Neural cell (in vitro differentiated cells): ENCODE measurements around the gene FAM107B. TPM values are rescaled to one million over a fixed set of nuclear protein-coding genes. Genes with fewer than 3 reads are reported as not detected.

ENCODE experiments used
- H2AFZ ChIP-seq: fragments of 200-600, 300-800 bp; sonication (generic), shearing (Covaris generic); 2 replicates; pipeline ENCODE4 v1.6.0; 2014; ENCODE audit warnings: low read depth, mild to moderate bottlenecking, antibody characterized with exemption, low read length, moderate library complexity
- H3F3A ChIP-seq: fragments of 200-600 bp; shearing (Covaris generic); 2 replicates; pipeline ENCODE4 v1.6.1; 2016; ENCODE audit warnings: mild to moderate bottlenecking, moderate library complexity, mixed read lengths, antibody characterized with exemption, low read length; ENCODE audit not compliant: insufficient read depth, poor library complexity, severe bottlenecking
- H3K27ac ChIP-seq: fragments of 200-600, 300-800 bp; sonication (generic), shearing (Covaris generic); 2 replicates; pipeline ENCODE4 v1.5.1; 2014; ENCODE audit warnings: mild to moderate bottlenecking, low read length, moderate library complexity
- H3K27me3 ChIP-seq: fragments of 300-800, 200-600 bp; sonication (generic), shearing (Covaris generic); 2 replicates; pipeline ENCODE4 v1.6.0; 2014; ENCODE audit warnings: mild to moderate bottlenecking, low read depth, low read length, moderate library complexity; ENCODE audit not compliant: insufficient read depth
- H3K36me3 ChIP-seq: fragments of 300-800, 200-600 bp; sonication (generic), shearing (Covaris generic); 2 replicates; pipeline ENCODE4 v1.5.1; 2014; ENCODE audit warnings: mild to moderate bottlenecking, antibody characterized with exemption, low read length, moderate library complexity; ENCODE audit not compliant: insufficient read depth
- H3K4me2 ChIP-seq: fragments of 300-800, 200-600 bp; sonication (generic), shearing (Covaris generic); 2 replicates; pipeline ENCODE4 v1.6.0; 2014; ENCODE audit warnings: mild to moderate bottlenecking, low read length
- H3K4me3 ChIP-seq: fragments of 300-800, 200-600 bp; sonication (generic), shearing (Covaris generic); 2 replicates; pipeline ENCODE4 v1.5.1; 2014; ENCODE audit warnings: mild to moderate bottlenecking, low read length, moderate library complexity
- H3K79me2 ChIP-seq: fragments of 200-600 bp; shearing (Covaris generic); replicated peaks from 2 replicates; pipeline ENCODE4 v1.6.0; 2014; ENCODE audit warnings: mild to moderate bottlenecking, low read length, moderate library complexity; ENCODE audit not compliant: insufficient read depth
- H3K9ac ChIP-seq: fragments of 300-800, 200-600 bp; sonication (generic), shearing (Covaris generic); 2 replicates; pipeline ENCODE4 v1.6.1; 2016; ENCODE audit warnings: mild to moderate bottlenecking, low read length, mixed read lengths
- H3K9me2 ChIP-seq: fragments of 200-600 bp; shearing (Covaris generic); 2 replicates; pipeline ENCODE4 v1.6.1; 2016; ENCODE audit warnings: mild to moderate bottlenecking, low read length, mixed read lengths; ENCODE audit not compliant: insufficient read depth
- H3K9me3 ChIP-seq: fragments of 200-600, 300-800 bp; sonication (generic), shearing (Covaris generic); 2 replicates; pipeline ENCODE4 v1.6.1; 2016; ENCODE audit warnings: mild to moderate bottlenecking, mixed run types, low read length, moderate library complexity, mixed read lengths
- H4K20me1 ChIP-seq: fragments of 200-600 bp; shearing (Covaris generic); 2 replicates; pipeline ENCODE4 v1.6.1; 2016; ENCODE audit warnings: mild to moderate bottlenecking, mixed run types; ENCODE audit not compliant: insufficient read depth
- CTCF ChIP-seq: fragments of 450-650 bp; IDR thresholded peaks from 2 replicates; pipeline ENCODE4 v1.5.1; 2014; ENCODE audit warnings: antibody characterized with exemption, mild to moderate bottlenecking, moderate library complexity; ENCODE audit not compliant: poor library complexity, severe bottlenecking
- EP300 ChIP-seq: fragments of 450-650 bp; conservative IDR thresholded peaks from 2 replicates; pipeline ENCODE4 v1.6.1; 2014; ENCODE audit warnings: antibody characterized with exemption, mild to moderate bottlenecking, moderate library complexity; ENCODE audit not compliant: poor library complexity, severe bottlenecking
- EZH2 ChIP-seq: fragments of 200-600, 300-800 bp; shearing (Covaris generic), sonication (generic); IDR thresholded peaks from 2 replicates; pipeline ENCODE4 v1.6.1; 2014; ENCODE audit warnings: antibody characterized with exemption, low read length, borderline replicate concordance, mild to moderate bottlenecking; ENCODE audit not compliant: insufficient read depth, poor library complexity, severe bottlenecking
- MXI1 ChIP-seq: fragments of 450-650 bp; conservative IDR thresholded peaks from 2 replicates; pipeline ENCODE4 v1.6.1; 2014; ENCODE audit warnings: antibody characterized with exemption, mild to moderate bottlenecking; ENCODE audit not compliant: poor library complexity, severe bottlenecking
- POLR2AphosphoS5 ChIP-seq: IDR thresholded peaks from 2 replicates; pipeline ENCODE4 v1.6.1; 2012
- RAD21 ChIP-seq: fragments of 450-650 bp; conservative IDR thresholded peaks from 2 replicates; pipeline ENCODE4 v1.6.1; 2014; ENCODE audit warnings: antibody characterized with exemption, mild to moderate bottlenecking, moderate library complexity
- REST ChIP-seq: IDR thresholded peaks from 2 replicates; pipeline ENCODE4 v1.6.1; 2012; ENCODE audit warnings: borderline replicate concordance
- SMC3 ChIP-seq: fragments of 450-650 bp; conservative IDR thresholded peaks from 2 replicates; pipeline ENCODE4 v1.6.1; 2014; ENCODE audit warnings: antibody characterized with exemption, mild to moderate bottlenecking, moderate library complexity; ENCODE audit not compliant: poor library complexity
- TAF1 ChIP-seq: IDR thresholded peaks from 2 replicates; pipeline ENCODE4 v1.6.1; 2012; ENCODE audit warnings: low read depth
- polyA plus RNA-seq: library from polyadenylated mRNA; depleted of rRNA; stranded (reverse); fragments of >200 nt; gene quantifications from 2 replicates; pipeline ENCODE4 v1.2.3, GENCODE V29; 2014

Gene FAM107B
- polyA plus RNA-seq, 1 donor from 2014 or later: 106 TPM

GRCh38 chr10:14486777-14487487, 287.8 kb downstream of the FAM107B start:
- Histone ChIP-seq H3K4me2 (no peak overlapping the region), H3K27ac (no peak overlapping the region), H3K4me3 (no peak overlapping the region)

GRCh38 chr10:14485986-14486385, 288.7 kb downstream of the FAM107B start:
- Histone ChIP-seq H3K4me3 (no peak overlapping the region), H3F3A (no peaks in the 10 kb centered on the region), H3K36me3 (no peaks in the 10 kb centered on the region), H3K9ac (no peak overlapping the region), H3K27ac (no peak overlapping the region), H3K9me2 (no peaks in the 10 kb centered on the region), H3K9me3 (no peaks in the 10 kb centered on the region), H3K4me2 (no peak overlapping the region), H3K79me2 (no peaks in the 10 kb centered on the region), H3K27me3 (no peaks in the 10 kb centered on the region), H4K20me1 (no peaks in the 10 kb centered on the region), H2AFZ (no peak overlapping the region)
- no peak for TF ChIP-seq EZH2
- TF ChIP-seq RAD21: no peak
- TF ChIP-seq REST: no peak
- TF ChIP-seq MXI1: no peak
- no peak for TF ChIP-seq POLR2AphosphoS5
- TF ChIP-seq TAF1: no peak
- TF ChIP-seq EP300: no peak
- no peak for TF ChIP-seq SMC3

More at GRCh38 chr10:14486777-14487487, 287.8 kb downstream of the FAM107B start:
- Histone ChIP-seq H3F3A (no peaks in the 10 kb centered on the region), H4K20me1 (no peaks in the 10 kb centered on the region), H3K9me2 (no peaks in the 10 kb centered on the region), H3K36me3 (no peaks in the 10 kb centered on the region), H3K9me3 (no peaks in the 10 kb centered on the region), H2AFZ (no peak overlapping the region), H3K9ac (no peak overlapping the region), H3K27me3 (no peaks in the 10 kb centered on the region), H3K79me2 (no peaks in the 10 kb centered on the region)
- TF ChIP-seq EP300 (no peak), TAF1 (no peak), CTCF (no peak), RAD21 (no peak), EZH2 (no peak), MXI1 (no peak), SMC3 (no peak), POLR2AphosphoS5 (no peak), REST (no peak)
